Endothelial cell of umbilical vein (primary cell): ENCODE results near the gene KCNMA1. TPM values are rescaled to one million over a fixed set of nuclear protein-coding genes. Genes with fewer than 3 reads are reported as not detected.

Experiments
- BruUV-seq: library from RNA; stranded (reverse); fragments of 400-500 nt; replicated peaks from 2 replicates; lab custom pipeline; 2021; lab: Mats Ljungman, UMichigan
- CTCF ChIA-PET: fragments of 300-600, 350-600 bp; sonication (Branson Sonifier 250); formaldehyde crosslinking; loops from one replicate; lab custom pipeline; 2021; ENCODE audit warnings: antibody characterized with exemption, inconsistent platforms; lab: Charles Lee
- POLR2A ChIA-PET: fragments of 300-600, 350-600 bp; sonication (Branson Sonifier 250); formaldehyde crosslinking; loops from one replicate; lab custom pipeline; 2021; ENCODE audit warnings: antibody characterized with exemption, inconsistent platforms; lab: Charles Lee
- DNase-seq: peaks from one replicate; pipeline ENCODE4 v3.0.0-alpha.2; 2011; ENCODE audit warnings: low read depth, low spot score
- FAIRE-seq: peaks from 2 replicates; lab custom pipeline; 2011; peaks lifted over from hg19 to GRCh38; lab: Jason Lieb, UNC
- H2AFZ ChIP-seq: 2 replicates; pipeline ENCODE4 v1.6.0; 2012; ENCODE audit warnings: low read depth, low read length, control low read depth, inconsistent platforms
- H3K27ac ChIP-seq: 2 replicates; pipeline ENCODE4 v1.5.1; 2011; ENCODE audit warnings: low read depth, mild to moderate bottlenecking, control low read depth, low read length, moderate library complexity; ENCODE audit not compliant: insufficient read depth
- H3K27me3 ChIP-seq, 2 experiments: 2 replicates each; pipeline versions ENCODE4 v1.6.0 to v1.6.1; 2011; ENCODE audit warnings: low read length in 2 of 2, mixed read lengths in 1 of 2; ENCODE audit not compliant: control insufficient read depth in 2 of 2, insufficient read depth in 2 of 2
- H3K36me3 ChIP-seq, 2 experiments: 2 replicates in 1 of 2; 3 replicates in 1 of 2; pipeline ENCODE4 v1.5.1; 2011; ENCODE audit warnings: low read length in 2 of 2, mild to moderate bottlenecking in 1 of 2, moderate library complexity in 1 of 2; ENCODE audit not compliant: control insufficient read depth in 2 of 2, insufficient read depth in 2 of 2; ENCODE audit errors: extremely low read depth in 1 of 2
- H3K4me1 ChIP-seq: 3 replicates; pipeline ENCODE4 v1.5.1; 2011; ENCODE audit warnings: mild to moderate bottlenecking, low read length; ENCODE audit not compliant: control insufficient read depth, insufficient read depth; ENCODE audit errors: extremely low read depth
- H3K4me2 ChIP-seq: 2 replicates; pipeline ENCODE4 v1.6.1; 2011; ENCODE audit warnings: low read length, control low read depth, mixed read lengths; ENCODE audit not compliant: insufficient read depth
- H3K4me3 ChIP-seq, 3 experiments: fragments of 200-600 bp in 1 of 3; sonication (generic), shearing (Covaris generic) in 1 of 3; replicated peaks in 1 of 3; 2 replicates each; pipeline ENCODE4 v1.5.1; 2011 to 2016; ENCODE audit warnings: control low read depth in 3 of 3, low read length in 3 of 3, mild to moderate bottlenecking in 2 of 3, inconsistent platforms in 1 of 3, low read depth in 1 of 3, moderate library complexity in 1 of 3; ENCODE audit not compliant: insufficient read depth in 1 of 3
- H3K79me2 ChIP-seq: 2 replicates; pipeline ENCODE4 v1.6.0; 2012; ENCODE audit warnings: low read length, inconsistent platforms; ENCODE audit not compliant: control insufficient read depth, insufficient read depth
- H3K9ac ChIP-seq: replicated peaks from 2 replicates; pipeline ENCODE3; 2011; ENCODE audit warnings: low read length, control low read depth; ENCODE audit not compliant: insufficient read depth; ENCODE audit errors: extremely low read depth
- H3K9me1 ChIP-seq: replicated peaks from 3 replicates; pipeline ENCODE4 v1.6.0; 2011; ENCODE audit warnings: mild to moderate bottlenecking, low read length; ENCODE audit not compliant: control insufficient read depth, insufficient read depth; ENCODE audit errors: extremely low read depth
- H3K9me3 ChIP-seq: replicated peaks from 2 replicates; pipeline ENCODE4 v1.5.1; 2012; ENCODE audit warnings: low read length, inconsistent platforms; ENCODE audit not compliant: control insufficient read depth, insufficient read depth
- H4K20me1 ChIP-seq: replicated peaks from 2 replicates; pipeline ENCODE3; 2011; ENCODE audit warnings: mild to moderate bottlenecking, low read length; ENCODE audit not compliant: control insufficient read depth, insufficient read depth; ENCODE audit errors: extremely low read depth
- EZH2 ChIP-seq: IDR thresholded peaks from 2 replicates; pipeline ENCODE4 v1.6.1; 2012; ENCODE audit warnings: borderline replicate concordance, low read depth, mild to moderate bottlenecking, moderate library complexity, low read length, inconsistent platforms; ENCODE audit not compliant: severe bottlenecking
- FOS ChIP-seq: IDR thresholded peaks from 2 replicates; pipeline ENCODE4 v1.6.1; 2011; ENCODE audit warnings: mild to moderate bottlenecking, low read length, moderate library complexity, borderline replicate concordance; ENCODE audit not compliant: insufficient read depth
- GATA2 ChIP-seq: IDR thresholded peaks from 2 replicates; pipeline ENCODE4 v1.7.0; 2011; ENCODE audit warnings: low read depth, mild to moderate bottlenecking, moderate library complexity, mixed read lengths, low read length; ENCODE audit not compliant: insufficient read length, insufficient read depth
- JUN ChIP-seq: IDR thresholded peaks from 2 replicates; pipeline ENCODE4 v1.6.1; 2011; ENCODE audit warnings: borderline replicate concordance, low read depth; ENCODE audit not compliant: insufficient read length, insufficient read depth
- MYC ChIP-seq: IDR thresholded peaks from one replicate; pipeline ENCODE4 v1.6.1; 2011; ENCODE audit warnings: mild to moderate bottlenecking, low read depth, low read length
- POLR2A ChIP-seq: IDR thresholded peaks from 2 replicates; pipeline ENCODE4 v1.6.1; 2012; ENCODE audit warnings: low read depth, mild to moderate bottlenecking, control low read depth, low read length
- POLR2AphosphoS5 ChIP-seq: IDR thresholded peaks from 2 replicates; pipeline ENCODE4 v1.6.1; 2012; ENCODE audit warnings: low read depth, mild to moderate bottlenecking, control low read depth, low read length, moderate library complexity; ENCODE audit not compliant: insufficient read depth
- dilution Hi-C: fragments of 300-500 bp; cut with MboI; formaldehyde crosslinking; loops from one replicate; pipeline ENCODE4 v1.15.0; 2019; ENCODE audit warnings: low sequenced_read_pairs; ENCODE audit not compliant: extremely low pct_ligation_motif_present
- intact Hi-C: fragments of 100-400 bp; cut with micrococcal nuclease; formaldehyde crosslinking; loops from one replicate; pipeline ENCODE4 v1.10.0; 2022
- polyA plus RNA-seq, 4 experiments: library from polyadenylated mRNA; depleted of rRNA in 3 of 4; stranded (reverse) in 3 of 4; unstranded in 1 of 4; fragments of >200 nt; gene quantifications; 2 replicates each; pipeline versions ENCODE4 v1.2.1 to v1.2.3, GENCODE V29; 2011 to 2012; ENCODE audit warnings: missing spikeins in 1 of 4
- total RNA-seq: library from RNA; stranded (reverse); gene quantifications from 2 replicates; pipeline ENCODE4 v1.2.3, GENCODE V29; 2021
- TF ChIP-seq, protein P1 (sequence below): IDR thresholded peaks from 2 replicates; pipeline ENCODE4 v1.6.1; 2011; ENCODE audit not compliant: insufficient read depth, insufficient read length
- TF ChIP-seq, protein P2 (sequence below), 2 donors: IDR thresholded peaks; 1 replicate in 1 of 2; 2 replicates in 1 of 2; pipeline ENCODE4 v1.5.1; 2011; ENCODE audit warnings: low read length in 2 of 2, mild to moderate bottlenecking in 2 of 2, moderate library complexity in 2 of 2, control low read depth in 1 of 2, inconsistent platforms in 1 of 2, low read depth in 1 of 2; ENCODE audit not compliant: insufficient read depth in 1 of 2; ENCODE audit errors: extremely low read depth in 1 of 2

The KCNMA1 gene
- total and polyA plus RNA-seq, 2 donors (not counting 3 experiments of a cell fraction or from before 2014, with no cell fraction given): 0.10 to 0.82 TPM

DNA sequence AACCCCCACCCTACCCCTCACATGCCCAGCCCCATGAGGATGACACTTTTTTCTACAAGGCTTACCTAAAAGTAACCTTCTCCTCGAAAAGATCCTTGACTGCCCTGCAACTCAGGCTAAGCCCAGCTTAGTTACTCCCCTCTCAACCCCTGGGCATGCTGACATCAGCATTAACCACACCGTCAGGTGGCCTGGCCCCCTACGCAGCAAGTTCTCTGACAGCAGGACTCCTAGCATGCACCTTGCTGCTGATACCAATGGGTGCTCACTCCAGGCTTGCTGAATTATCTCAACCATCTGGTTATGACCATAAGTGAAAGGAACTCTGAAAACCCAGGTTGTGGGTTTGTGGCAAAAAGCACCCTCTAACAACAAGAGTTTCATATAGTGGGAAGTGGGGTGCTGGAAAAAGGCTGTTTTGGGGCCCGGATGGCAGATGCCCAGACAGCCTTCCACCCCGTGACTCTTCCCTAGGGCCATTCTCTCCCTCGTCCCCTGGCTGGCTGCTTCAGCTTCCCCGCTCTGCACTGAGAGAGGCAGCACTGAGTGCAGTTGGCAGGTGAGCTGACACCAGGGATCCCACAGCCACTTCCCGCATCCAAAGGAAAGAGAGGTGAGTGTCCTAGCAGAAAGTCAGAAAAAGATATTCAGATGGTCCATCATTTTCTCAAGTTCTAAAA, 518.9 kb downstream of the KCNMA1 start:
- intact Hi-C loops (no loop called here), dilution Hi-C loops (no loop called here)
- H2AFZ ChIP-seq: no peak overlapping the region
- no peaks in the 10 kb centered on the region for H3K79me2 ChIP-seq
- H3K4me3 ChIP-seq: no peak overlapping the region
- CTCF ChIA-PET: interaction anchor here (1.0 to 1.7 kb wide), 2 partner anchors 13 to 47 kb away, joined by 3 to 4 read pairs; no protein-coding TSS in a partner anchor
- POLR2A ChIA-PET: no interaction called here
- H3K27ac ChIP-seq: no peak overlapping the region
- H3K4me1 ChIP-seq: no peaks in the 10 kb centered on the region
- TF ChIP-seq FOS (no peak), POLR2AphosphoS5 (no peak), JUN (no peak), MYC (no peak), GATA2 (no peak)
- TF ChIP-seq, protein P1, sequence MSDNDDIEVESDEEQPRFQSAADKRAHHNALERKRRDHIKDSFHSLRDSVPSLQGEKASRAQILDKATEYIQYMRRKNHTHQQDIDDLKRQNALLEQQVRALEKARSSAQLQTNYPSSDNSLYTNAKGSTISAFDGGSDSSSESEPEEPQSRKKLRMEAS: no peak
- DNase-seq: no peak
- BruUV-seq: no TSS peak
- FAIRE-seq: no peak
- H3K36me3 ChIP-seq: no peaks in the 10 kb centered on the region
- no peaks in the 10 kb centered on the region for H3K9me1 ChIP-seq
- no peaks in the 10 kb centered on the region for H4K20me1 ChIP-seq
- H3K9ac ChIP-seq: no peak overlapping the region
- no peak overlapping the region for H3K4me2 ChIP-seq
- no peaks in the 10 kb centered on the region for H3K9me3 ChIP-seq
- H3K27me3 ChIP-seq: no peaks in the 10 kb centered on the region

DNA sequence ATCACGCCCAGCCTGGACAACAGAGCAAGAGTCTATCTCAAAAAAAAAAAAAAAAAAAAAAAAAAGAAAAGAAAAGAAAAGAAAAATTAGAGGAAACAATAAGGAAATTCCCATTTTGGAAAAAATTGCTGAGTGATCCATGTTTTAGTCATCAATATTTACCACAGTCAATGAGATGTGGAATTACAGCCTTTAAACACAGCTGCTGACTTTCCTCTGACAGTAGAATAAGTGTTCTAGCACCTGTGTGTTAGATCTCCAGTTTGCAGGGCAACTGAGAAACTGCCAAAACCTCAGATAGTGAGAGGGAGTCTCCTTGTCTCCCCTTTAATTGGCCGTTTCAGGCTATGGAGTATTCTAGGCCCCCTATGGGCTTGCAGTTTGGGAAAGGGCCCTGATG, 520.1 kb downstream of the KCNMA1 start:
- Histone ChIP-seq H3K9me1 (no peaks in the 10 kb centered on the region), H3K27me3 (no peaks in the 10 kb centered on the region), H3K27ac (no peak overlapping the region), H4K20me1 (no peaks in the 10 kb centered on the region), H3K4me2 (no peak overlapping the region), H3K4me3 (no peak overlapping the region), H3K79me2 (no peaks in the 10 kb centered on the region), H3K4me1 (peaks cover under 1% of the 10 kb centered on the region), H3K9me3 (no peaks in the 10 kb centered on the region), H2AFZ (no peak overlapping the region), H3K9ac (no peak overlapping the region), H3K36me3 (no peaks in the 10 kb centered on the region)
- dilution Hi-C loops: no loop called here
- intact Hi-C loops: no loop called here
- ChIA-PET POLR2A (no interaction called here), CTCF (no interaction called here)
- no TSS peak for BruUV-seq
- TF ChIP-seq, protein P1: no peak
- TF ChIP-seq, protein P2, sequence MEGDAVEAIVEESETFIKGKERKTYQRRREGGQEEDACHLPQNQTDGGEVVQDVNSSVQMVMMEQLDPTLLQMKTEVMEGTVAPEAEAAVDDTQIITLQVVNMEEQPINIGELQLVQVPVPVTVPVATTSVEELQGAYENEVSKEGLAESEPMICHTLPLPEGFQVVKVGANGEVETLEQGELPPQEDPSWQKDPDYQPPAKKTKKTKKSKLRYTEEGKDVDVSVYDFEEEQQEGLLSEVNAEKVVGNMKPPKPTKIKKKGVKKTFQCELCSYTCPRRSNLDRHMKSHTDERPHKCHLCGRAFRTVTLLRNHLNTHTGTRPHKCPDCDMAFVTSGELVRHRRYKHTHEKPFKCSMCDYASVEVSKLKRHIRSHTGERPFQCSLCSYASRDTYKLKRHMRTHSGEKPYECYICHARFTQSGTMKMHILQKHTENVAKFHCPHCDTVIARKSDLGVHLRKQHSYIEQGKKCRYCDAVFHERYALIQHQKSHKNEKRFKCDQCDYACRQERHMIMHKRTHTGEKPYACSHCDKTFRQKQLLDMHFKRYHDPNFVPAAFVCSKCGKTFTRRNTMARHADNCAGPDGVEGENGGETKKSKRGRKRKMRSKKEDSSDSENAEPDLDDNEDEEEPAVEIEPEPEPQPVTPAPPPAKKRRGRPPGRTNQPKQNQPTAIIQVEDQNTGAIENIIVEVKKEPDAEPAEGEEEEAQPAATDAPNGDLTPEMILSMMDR (IDR thresholded peaks at IDR 0.05; ENCODE audit: extremely low read depth in 1 of 2, insufficient read depth in 1 of 2, low read depth in 1 of 2, low read length in 2 of 2): no peak
- TF ChIP-seq GATA2 (no peak), EZH2 (no peak), FOS (no peak), MYC (no peak), JUN (no peak), POLR2AphosphoS5 (no peak), POLR2A (no peak)
- DNase-seq (no peak), FAIRE-seq (no peak)
